CD4-positive, alpha-beta T cell treated with Interferon alpha-2 for 1 hour (primary cell): ENCODE results near the gene TSHZ2.
"Not testable (repeated sequence)": the region's sequence is repeated elsewhere in the genome, so short reads cannot be mapped to it uniquely, and the experiment has no call there.

Experiments used
- DNase-seq, 2 donors: peaks; one replicate each; pipeline ENCODE4 v3.0.0-alpha.2; 2020 to 2022

TSHZ2 gene

GRCh38 chr20:53088786-53089185 is 116.6 kb downstream of the TSHZ2 start:
- no peak for DNase-seq

- not testable (repeated sequence) for DNase-seq
These were observed 117.7 kb downstream of the TSHZ2 start for GRCh38 chr20:53089851-53090250.

- DNase-seq: no peak
These were observed 119.6 kb downstream of the TSHZ2 start for GRCh38 chr20:53091789-53092188.

GRCh38 chr20:53092772-53093300 is 120.7 kb downstream of the TSHZ2 start:
- DNase-seq: no peak

- DNase-seq: no peak
These were observed 125.2 kb downstream of the TSHZ2 start for GRCh38 chr20:53097371-53097770.

- DNase-seq: no peak
These were observed 125.6 kb downstream of the TSHZ2 start for GRCh38 chr20:53097791-53098190.

GRCh38 chr20:53098621-53099020 is 126.5 kb downstream of the TSHZ2 start:
- DNase-seq: no peak

- DNase-seq: no peak
These were observed 127.7 kb downstream of the TSHZ2 start for GRCh38 chr20:53099856-53100255.

- DNase-seq: no peak
These were observed 128.3 kb downstream of the TSHZ2 start for GRCh38 chr20:53100476-53100911.

GRCh38 chr20:53101992-53102760 is 130.0 kb downstream of the TSHZ2 start:
- DNase-seq: no peak

- no peak for DNase-seq
These were observed 131.0 kb downstream of the TSHZ2 start for GRCh38 chr20:53103124-53103523.

- no peak for DNase-seq
These were observed 132.7 kb downstream of the TSHZ2 start for GRCh38 chr20:53104884-53105283.

GRCh38 chr20:53116733-53117132 is 144.6 kb downstream of the TSHZ2 start:
- DNase-seq: no peak

- no peak for DNase-seq
These were observed 150.7 kb downstream of the TSHZ2 start for GRCh38 chr20:53122853-53123252.

GRCh38 chr20:53124075-53124551 is 152.0 kb downstream of the TSHZ2 start:
- DNase-seq: no peak

GRCh38 chr20:53124803-53125202 is 152.6 kb downstream of the TSHZ2 start:
- DNase-seq: no peak

- no peak for DNase-seq
These were observed 154.0 kb downstream of the TSHZ2 start for GRCh38 chr20:53126185-53126584.

GRCh38 chr20:53127027-53127426 is 154.9 kb downstream of the TSHZ2 start:
- no peak for DNase-seq

GRCh38 chr20:53128004-53128403 is 155.8 kb downstream of the TSHZ2 start:
- DNase-seq: no peak

- no peak for DNase-seq
These were observed 157.4 kb downstream of the TSHZ2 start for GRCh38 chr20:53129563-53129962.

- no peak for DNase-seq
These were observed 158.6 kb downstream of the TSHZ2 start for GRCh38 chr20:53130795-53131194.

- DNase-seq: no peak
These were observed 161.0 kb downstream of the TSHZ2 start for GRCh38 chr20:53133125-53133524.

GRCh38 chr20:53133628-53134027 is 161.5 kb downstream of the TSHZ2 start:
- DNase-seq: no peak

GRCh38 chr20:53136473-53136872 is 164.3 kb downstream of the TSHZ2 start:
- no peak for DNase-seq
